Suprapubic skin (tissue), 4 donors: ENCODE data around the gene MALL.

Experiments used
- CTCF ChIP-seq, 2 donors: fragments of 200-600 bp in 1 of 2; fragments of 450-650 bp in 1 of 2; sonication (generic) in 1 of 2; IDR thresholded peaks; one replicate each; pipeline ENCODE4 v1.5.1; 2016 to 2019; ENCODE audit warnings: antibody characterized with exemption in 2 of 2, mild to moderate bottlenecking in 1 of 2, moderate library complexity in 1 of 2
- EP300 ChIP-seq: sonication (generic); formaldehyde crosslinking; IDR thresholded peaks from one replicate; pipeline ENCODE4 v1.6.1; 2017; ENCODE audit warnings: antibody characterized with exemption
- POLR2AphosphoS5 ChIP-seq, 3 donors: sonication (generic); formaldehyde crosslinking; IDR thresholded peaks; one replicate each; pipeline ENCODE4 v1.6.1; 2017; ENCODE audit warnings: antibody characterized with exemption in 3 of 3

GRCh38 chr2:110134025-110134424, 18.4 kb upstream of the MALL start:
- TF ChIP-seq CTCF (IDR thresholded peaks at IDR 0.05) = no peak
- no peak for TF ChIP-seq POLR2AphosphoS5 (IDR thresholded peaks at IDR 0.05)
- no peak for TF ChIP-seq EP300
